Activated CD8-positive, alpha-beta memory T cell treated with anti-CD3 and anti-CD28 coated beads for 36 hours (primary cell): ENCODE results near the gene CXorf58. TPM values are rescaled to one million over a fixed set of nuclear protein-coding genes. Genes with fewer than 3 reads are reported as not detected.
"Not testable (repeated sequence)": the region's sequence is repeated elsewhere in the genome, so short reads cannot be mapped to it uniquely, and the experiment has no call there.

Experiments used
- CTCF ChIA-PET: fragments of 350-600 bp; sonication (Branson Sonifier 250); formaldehyde crosslinking; loops from one replicate; lab custom pipeline; 2021; ENCODE audit warnings: antibody characterized with exemption; lab: Charles Lee
- POLR2A ChIA-PET: fragments of 350-600 bp; sonication (Branson Sonifier 250); formaldehyde crosslinking; loops from one replicate; lab custom pipeline; 2021; ENCODE audit warnings: antibody characterized with exemption; lab: Charles Lee
- total RNA-seq, 2 experiments: library from RNA; stranded (reverse); gene quantifications; one replicate each; pipeline ENCODE4 v1.2.3, GENCODE V29; 2021

CXorf58 gene
- total RNA-seq, 2 experiments from 2014 or later: not detected

- ChIA-PET POLR2A (no interaction called here), CTCF (no interaction called here)
Observed at GRCh38 chrX:23938690-23939089, 30.9 kb downstream of the CXorf58 start.

- CTCF ChIA-PET: no interaction called here
- POLR2A ChIA-PET: no interaction called here
Observed at GRCh38 chrX:23939203-23939602, 31.4 kb downstream of the CXorf58 start.

- ChIA-PET POLR2A (interaction anchor here (0.6 kb wide), 1 partner anchor 17 kb away, joined by 3 read pairs; no protein-coding TSS in a partner anchor), CTCF (no interaction called here)
Observed at GRCh38 chrX:23944234-23944633, 36.4 kb downstream of the CXorf58 start.

- POLR2A ChIA-PET: no interaction called here
Observed at GRCh38 chrX:23945206-23945605, 37.4 kb downstream of the CXorf58 start.

DNA sequence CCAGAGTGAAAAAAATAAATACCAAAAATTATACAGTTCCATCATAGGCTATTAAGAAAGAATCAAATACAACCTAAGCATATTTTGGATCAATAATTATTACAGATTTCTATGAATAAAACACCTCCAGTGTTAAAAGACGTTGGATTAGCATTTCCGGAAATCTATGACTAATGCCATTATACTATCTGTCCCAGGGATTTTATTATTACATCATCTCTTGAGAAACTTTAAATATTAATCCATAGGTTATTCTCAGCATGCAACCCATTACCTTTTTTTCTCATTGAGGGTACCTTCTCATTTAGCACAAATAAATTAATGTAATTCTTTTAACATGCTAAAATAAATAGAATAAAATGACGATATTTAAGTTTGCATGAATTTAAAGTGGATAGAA lies 44.6 kb downstream of the CXorf58 start:
- POLR2A ChIA-PET: no interaction called here
- CTCF ChIA-PET: interaction anchor here (1.1 to 1.2 kb wide), 2 partner anchors 44 to 62 kb away, joined by 3 read pairs; partner anchors contain the start of genes APOO and CXorf58

More at GRCh38 chrX:23945206-23945605, 37.4 kb downstream of the CXorf58 start:
- CTCF ChIA-PET: no interaction called here

- ChIA-PET POLR2A (interaction anchor here (0.5 to 0.6 kb wide), 4 partner anchors 10 to 880 kb away, joined by 3 to 8 read pairs (median 4); no protein-coding TSS in a partner anchor), CTCF (interaction anchor here (0.7 to 1.2 kb wide), 3 partner anchors 45 to 61 kb away, joined by 3 read pairs; partner anchors contain the start of genes APOO and CXorf58)
Observed at GRCh38 chrX:23952984-23953907, 45.4 kb downstream of the CXorf58 start.

DNA sequence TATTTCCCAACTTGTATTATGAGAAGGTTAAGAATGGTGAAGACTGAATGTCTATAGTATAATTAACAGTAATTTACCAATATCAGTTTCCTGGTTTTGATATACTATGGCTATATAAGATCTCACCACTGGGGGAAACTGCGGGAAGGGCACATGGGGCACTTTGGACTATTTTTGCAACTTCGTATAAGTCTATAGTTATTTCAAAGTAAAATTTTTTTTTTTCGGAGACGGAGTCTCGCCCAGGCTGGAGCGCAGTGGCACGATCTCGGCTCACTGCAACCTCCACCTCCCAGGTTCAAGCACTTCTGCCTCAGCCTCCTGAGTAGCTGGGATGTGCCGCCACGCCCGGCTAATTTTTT lies 46.1 kb downstream of the CXorf58 start:
- CTCF ChIA-PET: no interaction called here

DNA sequence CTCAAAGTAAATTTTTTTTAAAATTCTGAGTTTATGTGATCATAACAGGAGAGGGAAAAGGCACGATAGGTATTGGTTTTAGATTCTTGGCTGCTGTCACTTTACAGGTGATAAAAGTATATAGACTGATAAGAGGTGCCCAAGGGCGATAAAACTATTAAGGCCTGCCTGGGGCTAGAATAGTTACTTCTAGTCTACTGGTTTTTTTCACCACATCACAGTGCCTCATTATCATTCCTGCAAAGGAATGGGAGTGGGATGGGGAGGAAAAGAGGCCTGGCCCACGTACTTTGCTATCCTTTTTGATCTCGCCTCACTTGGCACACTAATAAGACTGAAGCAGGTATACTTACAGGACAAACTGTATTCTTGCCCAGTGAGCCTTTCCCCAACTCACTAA lies 46.6 kb downstream of the CXorf58 start:
- ChIA-PET CTCF (no interaction called here), POLR2A (no interaction called here)

More for the DNA sequence above, 46.1 kb downstream of the CXorf58 start:
- POLR2A ChIA-PET: interaction anchor here (0.6 kb wide), 1 partner anchor 787 kb away, joined by 3 read pairs; no protein-coding TSS in a partner anchor

- POLR2A ChIA-PET: no interaction called here
- CTCF ChIA-PET: interaction anchor here (0.7 kb wide), 1 partner anchor 523 kb away, joined by 3 read pairs; no protein-coding TSS in a partner anchor
Observed at GRCh38 chrX:23959781-23960180, 52.0 kb downstream of the CXorf58 start.

DNA sequence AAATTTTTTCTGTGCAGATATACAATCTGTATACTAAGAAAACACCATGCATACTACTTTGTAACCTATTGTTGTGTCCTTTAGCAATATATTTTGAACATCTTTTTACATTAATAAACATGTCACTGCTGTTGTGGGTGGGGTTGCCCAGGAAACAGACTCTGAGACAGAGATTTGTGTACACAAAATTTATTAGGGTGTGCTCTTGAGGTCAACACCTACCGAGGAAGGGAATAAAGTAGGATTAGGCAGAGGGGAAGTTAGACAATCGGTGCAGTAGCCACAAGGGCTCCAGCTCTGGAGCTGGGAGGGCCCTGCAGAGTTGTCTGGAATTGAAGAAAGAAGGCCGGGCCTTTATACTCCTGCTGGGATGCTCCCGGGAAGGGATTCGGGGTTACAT lies 56.4 kb downstream of the CXorf58 start:
- CTCF ChIA-PET: no interaction called here
- POLR2A ChIA-PET: no interaction called here

DNA sequence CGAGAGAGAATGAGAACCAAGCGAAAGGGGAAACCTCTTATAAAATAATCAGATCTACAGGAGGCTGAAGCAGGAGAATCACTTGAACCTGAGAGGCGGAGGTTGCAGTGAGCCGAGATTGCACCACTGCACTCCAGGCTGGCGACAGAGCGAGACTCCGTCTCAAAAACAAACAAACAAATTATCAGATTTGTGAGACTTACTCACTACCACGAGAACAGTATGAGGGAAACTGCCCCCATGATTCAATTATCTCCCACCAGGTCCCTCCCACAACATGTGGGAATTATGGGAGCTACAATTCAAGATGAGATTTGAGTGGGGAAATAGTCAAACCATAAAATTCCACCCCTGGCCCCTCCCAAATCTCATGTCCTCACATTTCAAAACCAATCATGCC lies 57.8 kb downstream of the CXorf58 start:
- CTCF ChIA-PET, POLR2A ChIA-PET: not testable (repeated sequence)

GRCh38 chrX:23978491-23978890 lies 70.7 kb downstream of the CXorf58 start:
- CTCF ChIA-PET: no interaction called here
- POLR2A ChIA-PET: no interaction called here

DNA sequence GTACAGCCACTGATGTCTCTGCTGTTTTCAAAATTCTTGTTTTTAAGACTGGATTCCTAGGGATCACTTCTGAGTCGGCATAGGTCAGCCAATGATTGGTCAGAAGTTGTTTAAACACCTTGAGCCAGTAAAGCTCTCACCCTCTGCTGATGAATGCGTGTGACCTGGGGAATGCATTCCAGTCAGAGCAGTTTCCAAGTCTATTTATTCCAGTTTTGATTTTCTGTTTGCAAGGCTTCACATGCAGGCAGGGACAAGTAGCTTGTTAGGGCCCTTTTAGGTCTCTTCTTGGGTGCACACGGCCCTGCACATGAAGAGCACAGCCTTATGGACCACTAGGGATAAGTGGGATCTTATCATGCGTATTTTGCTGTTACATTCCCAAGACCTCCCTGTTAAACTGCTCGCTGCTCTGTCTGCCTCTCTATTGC lies 72.2 kb downstream of the CXorf58 start:
- CTCF ChIA-PET: no interaction called here

DNA sequence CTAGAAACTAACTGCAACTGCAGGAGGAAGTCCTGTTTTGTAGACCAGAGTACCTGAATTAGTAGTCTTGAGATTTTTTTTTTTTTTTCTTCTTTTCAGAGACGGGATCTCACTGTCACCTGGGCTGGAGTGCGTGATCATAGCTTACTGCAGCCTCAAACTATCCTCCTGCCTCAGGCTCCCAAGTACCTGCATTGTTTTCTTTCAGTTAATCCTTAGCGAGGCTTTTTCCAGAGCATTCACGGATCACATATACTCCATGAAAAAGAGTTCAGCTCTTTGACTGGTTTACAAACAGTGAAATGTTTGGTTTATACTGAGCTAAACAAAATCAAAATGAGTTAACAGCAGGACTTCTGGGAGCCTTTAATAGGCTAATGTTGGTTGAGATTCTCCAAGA lies 73.4 kb downstream of the CXorf58 start:
- POLR2A ChIA-PET: interaction anchor here (0.5 kb wide), 1 partner anchor 25 kb away, joined by 5 read pairs; no protein-coding TSS in a partner anchor
- CTCF ChIA-PET: no interaction called here

More for the DNA sequence above, 72.2 kb downstream of the CXorf58 start:
- POLR2A ChIA-PET: no interaction called here

GRCh38 chrX:23981711-23982110 lies 73.9 kb downstream of the CXorf58 start:
- ChIA-PET POLR2A (interaction anchor here (0.5 kb wide), 1 partner anchor 25 kb away, joined by 5 read pairs; no protein-coding TSS in a partner anchor), CTCF (no interaction called here)

DNA sequence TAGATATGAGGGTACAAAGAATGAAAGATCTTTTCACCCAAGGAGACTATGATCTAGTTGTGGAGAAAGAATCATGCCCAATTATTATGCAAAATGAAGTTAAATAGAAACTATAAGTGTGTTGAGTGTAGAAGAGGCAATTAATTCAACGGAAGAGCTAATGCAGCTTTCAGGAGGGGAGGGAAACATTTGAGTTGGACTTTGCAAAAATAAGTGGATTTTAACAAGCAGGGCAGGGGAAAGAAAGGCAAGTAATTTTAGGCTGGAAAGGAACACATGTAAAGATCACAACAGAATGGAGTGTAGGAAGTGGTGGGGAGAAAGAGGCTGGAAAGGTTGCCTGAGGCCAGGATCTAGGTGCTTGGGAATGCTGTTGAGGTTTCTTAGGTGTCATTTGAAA lies 75.1 kb downstream of the CXorf58 start:
- ChIA-PET CTCF (no interaction called here), POLR2A (no interaction called here)

Other genes with a start within 250 kb of the CXorf58 start
- gene PRDX4, start 240.5 kb upstream of the CXorf58 start, total RNA-seq: 10 to 100 TPM; 63.4 to 65.5 TPM
- gene ACOT9, start 164.7 kb upstream of the CXorf58 start, total RNA-seq: 10 to 100 TPM; 37.2 to 37.5 TPM
- gene SAT1, start 124.8 kb upstream of the CXorf58 start, total RNA-seq: 10 to 100 TPM; 35.9 to 37.1 TPM
- gene APOO, start 68 bp upstream of the CXorf58 start, total RNA-seq: 10 to 100 TPM; 40.0 to 40.4 TPM
- 1 to 10 TPM; 8.4 to 8.9 TPM for gene KLHL15, start 119.2 kb downstream of the CXorf58 start, total RNA-seq
- gene EIF2S3, start 146.9 kb downstream of the CXorf58 start, total RNA-seq: 100 to 1,000 TPM; 321 to 323 TPM
- 10 to 100 TPM; 30.9 to 32.1 TPM for gene ZFX, start 241.7 kb downstream of the CXorf58 start, total RNA-seq